Measurements from ENCODE around the gene SLC35C1.
"Not testable (repeated sequence)": the region's sequence is repeated elsewhere in the genome, so short reads cannot be mapped to it uniquely, and the experiment has no call there.

SLC35C1 gene

DNA sequence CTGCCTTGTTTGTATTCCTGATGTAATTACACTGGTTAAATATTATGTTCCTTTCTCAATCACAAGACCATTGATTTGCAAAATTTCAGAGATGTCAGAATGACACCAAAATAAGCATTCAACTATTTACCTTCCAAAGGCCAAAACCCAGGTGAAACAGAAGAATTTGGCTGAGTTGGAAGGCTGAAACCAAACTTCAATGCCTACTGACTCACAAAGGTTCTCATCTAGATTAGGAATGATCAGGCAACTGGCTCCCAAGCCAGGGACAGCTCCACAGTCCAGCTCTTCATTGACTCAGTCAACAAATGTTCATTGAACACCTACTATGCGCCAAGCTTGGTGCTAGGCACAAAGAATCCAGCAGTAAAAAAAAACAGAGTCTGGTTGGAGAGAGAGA, 13.4 kb upstream of the SLC35C1 start:
- DNase-seq: no peak

DNA sequence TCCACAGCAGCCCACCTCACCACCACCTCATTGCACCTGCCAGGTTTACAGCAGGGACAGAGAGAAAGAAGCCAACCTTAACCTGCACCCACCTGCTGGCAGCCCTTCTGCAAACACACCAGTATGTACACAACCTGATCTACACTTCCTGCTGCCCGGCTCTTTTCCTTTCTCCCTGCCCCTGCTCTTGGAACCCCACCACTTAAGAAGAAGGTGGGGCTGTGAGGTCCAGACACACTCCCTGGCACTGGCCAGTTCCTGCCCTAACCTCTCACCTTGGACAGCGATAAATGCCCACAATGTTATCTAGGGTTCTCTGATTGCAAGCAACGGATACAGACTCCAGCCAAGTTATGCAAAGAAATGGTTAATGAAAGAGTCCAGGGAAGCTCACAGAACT, 10.8 kb upstream of the SLC35C1 start:
- DNase-seq: no peak

DNA sequence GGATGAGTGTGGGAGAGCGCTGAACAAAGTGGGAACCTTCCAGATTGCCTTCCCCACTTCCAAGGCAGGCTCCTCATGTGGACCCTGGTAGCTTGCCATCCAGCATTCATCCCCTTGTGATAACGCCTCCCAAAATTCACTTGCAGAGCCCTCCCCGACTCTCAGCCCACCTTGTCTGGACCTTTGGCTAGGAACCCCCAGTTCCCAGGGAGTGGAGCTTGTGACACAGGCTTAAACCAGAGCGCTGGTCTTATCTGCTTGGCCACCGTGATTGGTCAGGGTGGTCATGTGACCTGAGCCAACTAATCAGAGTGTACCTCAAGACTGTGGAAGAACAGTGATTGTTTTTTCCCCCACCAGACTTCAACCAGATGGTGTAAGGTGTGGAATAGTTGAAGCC, 9.6 kb upstream of the SLC35C1 start:
- DNase-seq: no peak

DNA sequence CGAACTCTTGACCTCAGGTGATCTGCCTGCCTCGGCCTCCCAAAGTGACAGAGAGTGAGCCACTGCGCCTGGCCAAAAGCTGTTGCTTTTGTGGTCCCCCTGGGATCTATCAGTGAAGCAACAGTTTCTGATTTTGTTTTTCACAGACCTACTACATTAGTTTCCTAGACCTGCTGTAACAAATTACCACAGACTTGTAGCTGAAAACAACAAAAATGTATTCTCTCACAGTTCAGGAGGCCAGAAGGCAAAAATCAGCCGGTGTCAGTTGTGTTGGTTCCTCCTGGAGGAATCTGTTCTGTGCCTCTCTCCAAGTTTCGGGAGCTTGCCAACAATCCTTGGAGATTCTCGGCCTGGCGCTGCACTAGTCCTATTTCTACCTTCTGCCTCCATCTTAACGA, 8.5 kb upstream of the SLC35C1 start:
- DNase-seq: no peak

DNA sequence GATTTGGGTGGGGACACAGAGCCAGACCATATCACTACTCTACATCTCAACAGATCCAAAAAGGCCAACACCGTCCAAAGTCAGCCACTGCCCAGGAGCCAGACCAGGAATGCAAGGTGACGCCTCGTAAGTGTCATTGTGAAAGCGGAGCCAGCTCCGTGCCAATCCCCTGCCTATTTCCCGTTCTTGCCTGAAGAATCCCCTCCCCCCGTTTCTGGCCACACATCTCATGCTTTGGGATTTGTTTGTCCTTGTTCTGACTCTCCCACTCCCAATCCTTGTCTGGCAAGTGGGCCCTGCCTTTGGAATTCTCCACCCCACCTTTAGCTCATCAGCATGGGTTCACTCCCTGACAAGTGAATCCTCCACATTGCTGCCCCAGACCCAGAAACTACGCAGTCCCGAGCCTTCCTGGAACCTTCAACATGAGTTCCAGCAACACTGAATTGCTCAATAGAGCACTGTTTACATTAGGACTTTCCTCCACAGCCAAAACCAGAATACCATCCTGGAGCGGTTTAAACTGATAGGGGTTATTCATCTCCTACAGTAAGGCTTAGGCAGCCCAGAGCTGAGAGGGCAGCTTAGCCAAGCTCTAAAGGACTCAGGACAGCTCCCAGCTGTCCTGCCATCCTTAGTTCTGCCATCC, 6.0 kb upstream of the SLC35C1 start:
- DNase-seq: no peak

DNA sequence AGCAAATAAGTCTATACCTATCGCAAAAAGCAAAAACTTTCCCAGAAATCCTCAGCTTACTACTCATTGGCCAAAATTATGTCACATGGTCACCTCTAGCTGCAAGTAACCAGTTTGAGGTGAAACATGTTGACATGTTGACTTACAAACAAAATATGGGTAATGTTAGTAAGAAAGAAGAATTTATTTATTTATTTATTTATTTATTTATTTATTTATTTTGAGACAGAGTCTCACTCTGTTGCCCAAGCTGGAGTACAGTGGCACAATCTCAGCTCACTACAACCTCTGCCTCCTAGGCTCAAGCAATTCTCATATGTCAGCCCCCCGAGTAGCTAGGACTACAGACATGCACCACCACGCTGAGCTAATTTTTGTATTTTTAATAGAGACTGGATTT, 5.4 kb upstream of the SLC35C1 start:
- no peak for DNase-seq

DNA sequence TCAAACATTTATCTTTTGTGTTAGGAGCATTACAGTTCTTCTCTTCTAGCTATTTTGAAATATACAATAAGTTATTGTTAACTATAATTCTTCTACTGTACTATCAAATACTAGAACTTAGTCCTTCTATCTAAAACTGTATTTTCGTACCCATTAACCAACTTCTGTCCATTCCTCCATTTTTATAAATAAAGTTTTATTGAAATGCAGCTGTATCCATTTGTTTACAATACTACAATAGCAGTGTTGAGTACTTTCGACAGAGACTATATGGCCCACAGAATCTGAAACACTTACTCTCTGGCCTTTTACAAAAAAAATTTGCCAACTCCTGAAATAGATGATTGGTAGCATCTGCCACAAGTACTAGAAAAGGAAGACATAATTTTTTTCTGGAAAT, 4.7 kb upstream of the SLC35C1 start:
- no peak for DNase-seq

DNA sequence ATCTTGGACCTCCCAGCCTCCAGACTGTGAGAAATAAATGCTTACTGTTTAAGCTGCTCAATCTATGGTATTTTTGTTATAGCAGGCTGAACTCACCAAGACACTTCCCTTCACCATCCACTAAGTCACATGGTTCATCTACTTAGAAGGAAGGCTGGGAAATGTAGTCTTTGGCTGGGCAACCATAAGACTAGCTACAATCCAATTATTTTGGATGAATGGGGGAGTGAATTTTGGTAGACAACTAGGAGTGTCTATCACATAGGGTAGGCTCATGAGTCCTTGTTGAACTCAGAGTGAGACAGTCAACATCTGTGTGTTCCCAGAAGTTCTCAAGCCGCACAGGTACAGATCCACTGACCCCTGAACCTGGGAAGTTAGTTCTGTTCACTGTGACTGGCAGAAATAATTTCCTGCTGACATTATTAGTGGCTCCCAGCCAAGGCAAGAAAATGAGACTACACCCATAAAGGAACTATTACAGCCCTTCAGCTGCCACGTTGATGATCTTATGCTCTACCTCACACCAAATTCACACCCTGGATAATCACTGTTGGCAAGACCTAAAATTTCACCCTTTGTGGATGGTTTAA, 3.1 kb upstream of the SLC35C1 start:
- DNase-seq: no peak

DNA sequence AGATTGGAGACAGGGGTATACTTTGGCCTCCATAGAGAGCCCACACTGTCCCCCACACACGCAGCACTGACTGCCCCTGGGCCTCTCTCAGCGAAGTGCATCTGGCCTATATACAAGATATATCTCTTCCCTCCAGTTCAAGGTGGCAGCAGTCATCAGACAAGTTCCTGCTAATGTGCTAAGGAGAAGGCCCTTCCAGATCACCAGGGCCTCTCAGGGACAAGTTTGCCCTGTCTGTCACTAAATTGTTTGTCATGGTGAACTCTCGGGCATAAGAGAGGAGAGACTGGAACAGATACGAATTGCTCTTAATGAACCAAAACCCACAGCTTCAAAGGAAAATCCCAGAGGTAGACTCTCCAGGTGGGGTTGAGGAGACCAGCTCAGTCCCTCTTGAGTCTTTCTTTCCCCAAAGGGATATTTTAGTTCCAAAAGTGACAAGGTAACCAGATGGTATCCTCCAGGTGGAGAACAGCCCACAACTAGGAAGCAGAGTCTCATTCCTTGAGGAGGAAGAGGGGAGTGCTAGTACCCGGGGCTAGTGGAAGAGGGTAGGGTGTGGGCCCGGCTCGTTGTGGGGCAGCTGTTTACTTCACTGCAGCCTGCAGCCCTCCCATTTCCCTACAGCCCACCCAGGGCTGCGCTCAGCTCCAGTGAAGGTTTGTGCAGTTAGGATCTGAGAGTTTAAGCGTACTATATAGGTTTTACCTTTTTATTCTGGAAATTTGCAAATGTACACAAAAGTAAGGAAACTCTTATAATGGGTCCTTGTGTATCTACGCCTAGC, 2.2 kb upstream of the SLC35C1 start:
- no peak for DNase-seq

DNA sequence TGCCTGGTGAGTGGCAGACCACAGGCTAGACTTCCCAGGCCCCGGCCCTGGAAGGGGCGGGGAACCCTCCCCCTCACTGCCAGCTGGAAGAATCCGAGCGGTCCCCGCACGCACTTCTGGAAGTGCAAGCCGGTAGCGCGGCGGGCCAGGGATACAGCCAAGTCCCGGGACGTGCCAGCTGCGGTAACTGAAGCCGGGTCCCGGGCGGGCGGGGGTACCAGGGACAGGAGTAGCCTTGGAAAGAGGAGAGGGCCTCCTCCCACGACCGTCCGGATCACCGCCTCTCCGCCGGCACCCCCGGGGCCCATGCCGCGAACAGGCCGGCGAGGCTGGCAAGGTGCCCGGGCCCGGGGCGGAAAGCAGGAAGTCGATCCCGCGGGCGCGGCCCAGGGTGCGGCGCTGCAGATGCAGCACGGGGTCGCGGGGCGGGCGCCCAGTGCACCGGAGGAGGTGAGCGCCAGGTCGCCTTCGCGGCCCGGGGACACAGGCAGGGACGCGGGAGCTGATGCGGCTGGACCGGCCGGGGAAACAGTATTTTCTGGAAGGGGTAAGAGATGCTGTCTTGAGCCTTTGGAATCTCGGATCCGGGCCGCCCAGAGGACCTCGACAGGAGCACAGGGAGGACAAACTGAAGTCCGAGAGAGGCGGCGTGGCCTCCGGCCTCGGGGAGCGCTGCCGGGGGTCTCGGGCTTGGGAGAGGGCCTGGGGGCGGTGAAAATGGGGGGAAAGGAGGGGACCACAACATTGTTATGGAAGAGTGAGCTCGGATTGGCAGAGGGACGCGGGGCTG, 783 bp upstream of the SLC35C1 start:
- DNase-seq: peak; percentile 35

DNA sequence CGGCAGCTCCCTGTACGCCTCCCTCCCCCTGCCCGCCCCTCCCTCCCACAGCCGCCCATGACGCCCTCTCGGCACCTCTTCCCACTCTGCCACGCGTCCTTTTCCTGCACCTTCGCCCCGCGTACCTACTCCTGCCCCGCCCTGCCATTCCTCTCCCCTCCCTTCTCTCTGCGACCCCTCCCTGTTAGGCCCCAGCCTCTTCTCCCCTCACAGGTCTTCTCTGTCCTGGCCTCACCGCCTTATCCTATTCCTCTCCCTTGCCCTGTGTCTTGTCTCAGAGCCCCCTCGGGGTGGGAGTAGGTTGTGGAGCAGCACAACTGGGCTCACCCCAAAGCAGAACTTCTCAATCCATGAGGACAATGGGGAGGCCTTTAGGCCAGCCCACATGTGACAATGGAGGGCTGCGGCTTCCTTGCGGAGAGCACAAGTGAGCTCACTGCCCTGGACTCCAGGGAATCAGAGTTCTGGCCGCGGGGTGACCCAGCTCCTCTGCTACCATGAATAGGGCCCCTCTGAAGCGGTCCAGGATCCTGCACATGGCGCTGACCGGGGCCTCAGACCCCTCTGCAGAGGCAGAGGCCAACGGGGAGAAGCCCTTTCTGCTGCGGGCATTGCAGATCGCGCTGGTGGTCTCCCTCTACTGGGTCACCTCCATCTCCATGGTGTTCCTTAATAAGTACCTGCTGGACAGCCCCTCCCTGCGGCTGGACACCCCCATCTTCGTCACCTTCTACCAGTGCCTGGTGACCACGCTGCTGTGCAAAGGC, 539 bp downstream of the SLC35C1 start:
- DNase-seq: no peak

DNA sequence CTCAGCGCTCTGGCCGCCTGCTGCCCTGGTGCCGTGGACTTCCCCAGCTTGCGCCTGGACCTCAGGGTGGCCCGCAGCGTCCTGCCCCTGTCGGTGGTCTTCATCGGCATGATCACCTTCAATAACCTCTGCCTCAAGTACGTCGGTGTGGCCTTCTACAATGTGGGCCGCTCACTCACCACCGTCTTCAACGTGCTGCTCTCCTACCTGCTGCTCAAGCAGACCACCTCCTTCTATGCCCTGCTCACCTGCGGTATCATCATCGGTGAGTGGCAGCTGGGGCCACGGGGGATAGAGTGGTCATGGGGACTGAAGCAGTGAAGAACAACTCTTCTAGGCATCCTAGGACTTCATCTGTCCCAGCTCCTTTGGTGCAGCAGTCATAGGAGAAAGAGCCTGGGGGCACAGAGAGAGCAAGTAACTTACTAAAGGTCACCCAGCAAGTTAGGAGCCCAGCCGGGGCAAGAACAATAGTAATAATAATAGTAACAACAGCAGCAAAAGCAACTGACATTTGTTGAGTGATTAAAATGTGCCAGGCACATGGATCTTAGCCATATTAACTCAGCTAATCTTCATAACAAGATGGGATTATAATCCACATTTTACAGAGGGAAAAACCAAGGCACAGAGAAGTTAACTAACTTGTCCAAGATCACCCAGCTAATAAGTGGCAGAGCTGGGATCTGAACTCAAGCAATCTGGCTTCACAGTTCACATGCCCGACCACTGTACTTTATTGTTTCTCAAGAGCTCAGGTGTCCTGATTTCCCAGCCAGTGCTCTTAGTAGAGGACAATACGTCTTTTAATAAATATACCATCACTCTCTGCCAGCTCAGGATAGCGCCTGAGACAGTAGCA, 1.4 kb downstream of the SLC35C1 start:
- DNase-seq: no peak

DNA sequence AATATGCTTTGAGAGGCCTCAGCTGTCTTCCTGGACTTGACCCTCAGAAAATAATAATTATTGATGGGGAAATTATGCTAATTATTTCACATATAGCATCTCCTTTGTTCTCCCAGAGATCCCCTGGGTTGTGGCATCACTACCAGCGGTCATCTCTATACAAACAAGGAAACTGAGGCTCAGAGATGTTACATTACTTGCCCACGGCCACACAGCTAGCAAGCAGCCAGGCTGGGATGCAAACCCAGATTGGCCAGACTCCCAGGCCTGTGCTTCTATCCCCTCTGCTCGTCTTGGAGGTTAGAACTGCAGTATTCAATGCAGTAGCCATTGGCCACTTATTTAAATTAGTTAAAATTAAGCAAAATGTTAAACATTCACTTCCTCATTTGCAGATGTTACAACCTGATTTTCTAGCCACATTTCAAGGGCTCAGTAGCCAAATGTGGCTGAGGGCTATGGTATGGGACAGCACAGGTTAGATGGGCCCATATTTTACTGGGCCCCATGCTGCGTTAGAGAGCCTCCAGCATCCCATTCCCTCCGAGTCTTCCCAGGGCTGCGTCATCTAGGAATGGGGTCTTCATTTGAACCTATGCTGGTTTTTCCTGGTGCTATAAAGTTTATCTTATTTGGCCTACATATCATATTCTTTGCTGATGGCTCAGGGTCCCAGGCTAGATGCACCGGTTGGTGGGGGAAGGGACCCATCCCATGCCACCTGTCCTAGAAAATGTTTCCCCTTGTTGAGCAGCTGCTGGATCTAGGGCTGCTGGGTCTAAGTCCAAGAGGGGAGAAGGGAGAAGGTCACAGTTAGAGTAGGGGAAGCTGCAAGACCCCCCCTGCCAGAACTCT, 2.2 kb downstream of the SLC35C1 start:
- DNase-seq: no peak

DNA sequence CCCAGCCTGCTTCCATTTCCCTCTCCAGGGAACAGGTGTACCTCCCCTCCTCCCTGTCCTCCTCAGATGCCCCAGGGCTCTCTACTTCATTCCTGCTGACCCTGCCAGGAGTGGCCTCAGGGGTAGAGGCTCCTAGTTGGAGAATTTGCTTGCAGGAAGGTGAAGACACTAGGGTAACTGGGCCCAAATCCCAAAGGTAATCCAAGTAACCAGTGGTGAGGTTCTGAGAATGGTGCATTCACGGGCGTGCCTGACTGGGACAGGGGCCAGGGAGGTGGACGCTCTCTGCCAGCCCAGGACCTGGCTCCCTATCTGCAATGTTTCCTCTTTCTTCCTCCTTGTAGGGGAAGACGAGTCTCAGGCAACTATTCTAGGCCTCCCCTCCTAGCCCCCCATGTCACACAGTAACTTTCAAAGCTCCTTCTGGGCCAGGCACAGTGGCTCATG, 2.9 kb downstream of the SLC35C1 start:
- no peak for DNase-seq

DNA sequence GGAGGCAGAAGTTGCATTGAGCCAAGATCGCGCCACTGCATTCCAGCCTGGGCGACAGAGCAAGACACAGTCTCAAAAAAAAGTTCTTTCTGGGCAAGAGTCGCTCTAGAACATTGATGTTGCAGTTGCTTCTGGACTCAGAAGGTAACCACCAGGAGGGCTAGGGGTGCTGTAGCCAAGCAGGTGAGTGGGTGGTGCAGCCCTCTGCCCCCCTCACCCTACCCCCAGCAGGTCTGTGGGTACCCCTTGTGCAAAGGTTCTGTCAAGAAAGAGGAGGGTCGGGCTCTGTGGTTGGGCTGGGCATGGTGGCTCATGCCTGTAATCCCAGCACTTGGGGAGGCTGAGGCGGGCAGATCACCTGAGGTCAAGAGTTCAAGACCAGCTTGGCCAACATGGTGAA, 3.5 kb downstream of the SLC35C1 start:
- not testable (repeated sequence) for DNase-seq

DNA sequence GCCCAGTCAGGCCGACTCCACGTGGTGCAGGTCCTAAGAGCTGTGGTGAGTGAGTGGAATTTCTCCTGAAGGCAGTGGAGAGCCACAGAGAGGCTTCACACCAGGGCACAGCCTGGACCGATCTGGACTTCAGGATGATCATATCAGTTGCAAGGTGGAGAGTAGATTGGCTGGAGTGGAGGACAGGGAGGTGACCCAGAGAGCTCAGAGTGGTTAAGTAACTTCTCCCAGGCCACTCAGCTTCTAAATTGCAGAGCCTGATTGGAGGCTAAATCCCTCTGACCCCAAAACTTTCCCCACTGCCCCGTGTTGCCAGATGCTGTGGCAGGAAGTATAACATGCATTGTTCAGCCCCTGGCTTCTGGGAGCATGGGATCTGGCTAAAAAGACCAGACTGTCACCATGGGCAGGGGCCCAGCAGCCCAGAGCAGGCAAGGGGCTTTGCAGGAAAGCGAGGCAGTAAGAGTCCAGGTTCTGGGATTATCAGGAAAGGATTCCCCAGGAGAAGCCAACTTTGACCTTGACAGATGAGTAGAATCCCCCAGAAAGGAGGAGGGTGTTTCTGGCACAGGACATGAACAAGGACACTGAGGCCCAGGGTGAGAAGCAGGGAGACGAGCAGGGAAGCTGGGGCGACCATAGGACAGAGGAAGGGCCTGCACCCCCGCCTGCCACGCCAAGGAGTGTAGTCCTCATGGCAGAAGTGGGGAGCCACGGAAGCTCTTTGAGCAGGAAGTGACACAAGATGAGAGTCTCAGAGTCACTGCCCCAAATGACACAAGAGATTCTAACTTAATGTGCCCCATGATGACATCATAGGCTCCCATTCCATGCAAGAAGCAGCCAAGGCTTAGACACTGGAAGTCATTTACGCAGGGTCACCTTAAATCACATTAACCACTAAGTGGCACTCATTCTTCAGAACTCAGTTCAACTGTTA, 4.8 kb downstream of the SLC35C1 start:
- no peak for DNase-seq

DNA sequence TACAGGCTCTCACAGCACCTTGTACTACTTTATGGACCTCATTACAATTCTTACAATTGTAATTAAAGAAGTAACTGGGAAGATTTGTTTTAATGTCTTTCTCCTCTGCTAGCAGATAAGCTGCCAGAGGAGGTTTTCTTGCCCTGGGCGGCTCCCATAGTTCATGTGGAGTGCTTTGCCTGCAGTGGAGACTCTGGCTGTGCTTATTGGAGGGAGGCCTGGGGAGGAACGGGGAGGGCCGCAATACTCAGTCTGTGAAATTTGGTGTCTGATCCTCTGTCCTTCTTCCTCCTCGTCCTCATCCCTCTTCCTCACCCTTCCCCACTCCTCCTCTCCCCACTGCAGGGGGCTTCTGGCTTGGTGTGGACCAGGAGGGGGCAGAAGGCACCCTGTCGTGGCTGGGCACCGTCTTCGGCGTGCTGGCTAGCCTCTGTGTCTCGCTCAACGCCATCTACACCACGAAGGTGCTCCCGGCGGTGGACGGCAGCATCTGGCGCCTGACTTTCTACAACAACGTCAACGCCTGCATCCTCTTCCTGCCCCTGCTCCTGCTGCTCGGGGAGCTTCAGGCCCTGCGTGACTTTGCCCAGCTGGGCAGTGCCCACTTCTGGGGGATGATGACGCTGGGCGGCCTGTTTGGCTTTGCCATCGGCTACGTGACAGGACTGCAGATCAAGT, 5.6 kb downstream of the SLC35C1 start:
- DNase-seq: no peak

DNA sequence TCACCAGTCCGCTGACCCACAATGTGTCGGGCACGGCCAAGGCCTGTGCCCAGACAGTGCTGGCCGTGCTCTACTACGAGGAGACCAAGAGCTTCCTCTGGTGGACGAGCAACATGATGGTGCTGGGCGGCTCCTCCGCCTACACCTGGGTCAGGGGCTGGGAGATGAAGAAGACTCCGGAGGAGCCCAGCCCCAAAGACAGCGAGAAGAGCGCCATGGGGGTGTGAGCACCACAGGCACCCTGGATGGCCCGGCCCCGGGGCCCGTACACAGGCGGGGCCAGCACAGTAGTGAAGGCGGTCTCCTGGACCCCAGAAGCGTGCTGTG, 6.1 kb downstream of the SLC35C1 start:
- DNase-seq: no peak

All from GOT3 (cell line).